ENCODE measurements around the gene MYRIP.
"Not testable (repeated sequence)": the region's sequence is repeated elsewhere in the genome, so short reads cannot be mapped to it uniquely, and the experiment has no call there.

Gene MYRIP

GRCh38 chr3:39809181-39809994, at the start of gene MYRIP:
MYRIP (plus strand) TSS chr3:39809609; CDS start chr3:39900817, 91,208 bp downstream.
- peak; percentile 5 for DNase-seq

- no peak for DNase-seq
These were observed 49.1 kb upstream of the MYRIP start for GRCh38 chr3:39760325-39760724.

GRCh38 chr3:39762537-39763070, 46.8 kb upstream of the MYRIP start:
- DNase-seq: no peak

GRCh38 chr3:39763390-39763789, 46.0 kb upstream of the MYRIP start:
- no peak for DNase-seq

GRCh38 chr3:39765575-39765974, 43.8 kb upstream of the MYRIP start:
- no peak for DNase-seq

- DNase-seq: no peak
These were observed 43.0 kb upstream of the MYRIP start for GRCh38 chr3:39766433-39766832.

GRCh38 chr3:39766909-39767308, 42.5 kb upstream of the MYRIP start:
- not testable (repeated sequence) for DNase-seq

GRCh38 chr3:39778168-39778567, 31.2 kb upstream of the MYRIP start:
- DNase-seq: not testable (repeated sequence)

- no peak for DNase-seq
These were observed 29.7 kb upstream of the MYRIP start for GRCh38 chr3:39779511-39780230.

- DNase-seq: no peak
These were observed 29.1 kb upstream of the MYRIP start for GRCh38 chr3:39780352-39780751.

GRCh38 chr3:39781025-39781424, 28.4 kb upstream of the MYRIP start:
- no peak for DNase-seq

GRCh38 chr3:39781632-39782031, 27.8 kb upstream of the MYRIP start:
- no peak for DNase-seq

- DNase-seq: no peak
These were observed 25.7 kb upstream of the MYRIP start for GRCh38 chr3:39783680-39784079.

GRCh38 chr3:39784922-39785321, 24.5 kb upstream of the MYRIP start:
- no peak for DNase-seq

- no peak for DNase-seq
These were observed 21.1 kb upstream of the MYRIP start for GRCh38 chr3:39788128-39788883.

GRCh38 chr3:39791603-39792002, 17.8 kb upstream of the MYRIP start:
- DNase-seq: no peak

GRCh38 chr3:39794880-39795279, 14.5 kb upstream of the MYRIP start:
- DNase-seq: no peak

- no peak for DNase-seq
These were observed 8.2 kb upstream of the MYRIP start for GRCh38 chr3:39801216-39801615.

GRCh38 chr3:39802486-39802885, 6.9 kb upstream of the MYRIP start:
- not testable (repeated sequence) for DNase-seq

- DNase-seq: no peak
These were observed 5.5 kb upstream of the MYRIP start for GRCh38 chr3:39803956-39804355.

- no peak for DNase-seq
These were observed 4.5 kb upstream of the MYRIP start for GRCh38 chr3:39804951-39805350.

- no peak for DNase-seq
These were observed 3.8 kb upstream of the MYRIP start for GRCh38 chr3:39805650-39806049.

GRCh38 chr3:39806820-39807219, 2.6 kb upstream of the MYRIP start:
- DNase-seq: no peak

Measured in T1000 (cell line).